ENCODE results near the gene MED20.

GRCh38 chr6:41935685-41936072 is 14.7 kb upstream of the MED20 start:
- TF ChIP-seq CTCF (optimal IDR thresholded peaks at IDR 0.05 in 1 of 3, IDR thresholded peaks at IDR 0.05 in 1 of 3, conservative IDR thresholded peaks at IDR 0.05 in 1 of 3; ENCODE audit: extremely low read depth in 1 of 3, insufficient read depth in 2 of 3, low read length in 3 of 3) (no peak), EZH2 (IDR thresholded peaks at IDR 0.05; ENCODE audit: low read length) (no peak)
